Measurements from ENCODE around the gene TRAPPC6A.

TRAPPC6A gene

GRCh38 chr19:45154064-45154827 lies 23.8 kb downstream of the TRAPPC6A start:
- Histone ChIP-seq H3K79me2 (ENCODE audit: control insufficient read depth, insufficient read depth, low read length, unreplicated experiment) (no peaks in the 10 kb centered on the region), H3K4me1 (ENCODE audit: control insufficient read depth, insufficient read depth, low read length, unreplicated experiment) (peaks cover 10% of the 10 kb centered on the region), H3K36me3 (ENCODE audit: insufficient read depth, low read length) (no peaks in the 10 kb centered on the region), H3K4me3 (ENCODE audit: low read depth, low read length) (peak overlapping the region; percentile 73), H3K27ac (ENCODE audit: low read depth, low read length) (peak overlapping the region; percentile 70), H3K27me3 (ENCODE audit: insufficient read depth, low read length) (no peaks in the 10 kb centered on the region), H2AFZ (ENCODE audit: low read length, unreplicated experiment) (no peak overlapping the region)

DNA sequence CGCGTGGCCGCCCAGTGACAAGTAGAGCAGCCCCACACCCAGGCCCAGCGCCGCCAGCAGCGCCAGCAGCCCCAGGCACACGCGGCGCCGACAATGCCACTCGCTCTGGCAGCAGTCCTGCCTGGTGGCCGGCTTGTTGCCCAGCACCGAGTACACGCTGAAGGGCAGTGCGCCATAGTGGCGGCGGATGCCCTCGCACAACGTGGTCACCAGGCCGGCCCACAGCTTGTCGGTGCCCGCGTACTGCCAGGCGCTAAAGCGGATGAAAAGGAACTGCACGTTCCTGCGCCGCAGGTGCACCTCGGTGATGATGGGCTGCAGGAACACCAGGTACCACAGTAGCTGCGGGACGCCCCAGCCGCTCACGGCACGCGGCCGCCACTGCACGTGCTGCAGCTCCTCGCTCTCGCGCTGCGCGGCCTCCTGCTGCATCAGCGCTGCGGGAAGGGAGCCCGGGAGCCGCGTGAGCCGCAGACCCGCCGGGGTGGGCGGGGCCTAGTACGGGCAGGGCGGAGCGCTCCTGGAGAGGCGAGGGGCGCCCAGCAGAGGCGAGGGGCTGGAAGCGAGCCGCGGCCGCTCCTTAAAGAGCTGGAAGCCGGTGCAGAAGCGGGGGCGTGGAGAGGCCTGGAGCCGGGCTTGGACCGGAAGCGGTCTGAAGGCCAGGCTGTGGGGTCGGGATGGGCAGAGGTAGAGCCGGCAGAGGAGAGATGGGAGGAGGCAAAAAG lies 24.5 kb downstream of the TRAPPC6A start:
- Histone ChIP-seq H3K4me3 (ENCODE audit: low read depth, low read length) (peak overlapping the region; percentile 73), H3K27ac (ENCODE audit: low read depth, low read length) (peak overlapping the region; percentile 70; the same call in 1 of the 2 replicates), H3K36me3 (ENCODE audit: insufficient read depth, low read length) (no peaks in the 10 kb centered on the region), H3K27me3 (ENCODE audit: insufficient read depth, low read length) (no peaks in the 10 kb centered on the region), H3K4me1 (ENCODE audit: control insufficient read depth, insufficient read depth, low read length, unreplicated experiment) (peaks cover 10% of the 10 kb centered on the region), H2AFZ (ENCODE audit: low read length, unreplicated experiment) (no peak overlapping the region), H3K79me2 (ENCODE audit: control insufficient read depth, insufficient read depth, low read length, unreplicated experiment) (no peaks in the 10 kb centered on the region)

DNA sequence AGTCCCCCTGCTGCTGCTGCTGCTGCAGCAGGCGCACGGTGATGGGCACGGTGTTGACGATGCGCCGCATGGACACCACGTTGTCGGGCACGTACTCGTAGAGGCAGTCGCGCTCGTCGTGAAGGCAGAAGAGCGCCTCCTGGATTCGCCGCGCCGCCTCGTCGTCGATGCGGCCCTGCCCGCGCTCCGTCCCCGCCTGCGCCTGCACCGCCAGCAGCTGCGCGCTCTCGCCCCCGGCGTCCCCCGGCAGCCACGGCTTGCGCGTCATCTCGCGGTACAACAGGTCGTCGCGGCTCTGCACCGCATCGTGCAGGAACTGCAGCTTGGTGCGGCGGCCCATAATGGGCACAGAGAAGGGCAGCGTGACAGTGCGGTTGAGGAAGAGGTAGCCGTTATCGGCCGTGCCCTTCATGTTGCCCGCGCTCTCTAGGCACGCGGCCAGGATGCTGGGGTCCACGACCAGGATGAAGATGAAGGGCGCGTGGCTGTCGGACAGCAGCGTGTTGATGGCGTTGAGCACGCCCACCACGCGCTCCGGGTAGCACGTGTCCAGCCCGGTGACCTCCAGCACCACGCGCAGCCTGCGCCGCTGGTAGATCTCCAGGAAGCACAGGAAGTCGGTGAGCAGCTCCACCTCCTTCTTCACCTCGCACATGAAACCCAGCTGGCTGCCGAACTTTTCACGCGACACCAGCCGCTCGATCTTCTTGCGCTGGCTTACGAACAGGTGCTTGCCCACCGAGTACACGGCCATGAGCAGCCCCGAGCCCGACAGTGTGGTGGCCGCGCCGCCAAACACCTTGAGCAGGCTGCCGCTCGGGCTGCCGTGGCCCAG lies 25.3 kb downstream of the TRAPPC6A start:
- peak overlapping the region; percentile 73 for H3K4me3 ChIP-seq (ENCODE audit: low read depth, low read length)

DNA sequence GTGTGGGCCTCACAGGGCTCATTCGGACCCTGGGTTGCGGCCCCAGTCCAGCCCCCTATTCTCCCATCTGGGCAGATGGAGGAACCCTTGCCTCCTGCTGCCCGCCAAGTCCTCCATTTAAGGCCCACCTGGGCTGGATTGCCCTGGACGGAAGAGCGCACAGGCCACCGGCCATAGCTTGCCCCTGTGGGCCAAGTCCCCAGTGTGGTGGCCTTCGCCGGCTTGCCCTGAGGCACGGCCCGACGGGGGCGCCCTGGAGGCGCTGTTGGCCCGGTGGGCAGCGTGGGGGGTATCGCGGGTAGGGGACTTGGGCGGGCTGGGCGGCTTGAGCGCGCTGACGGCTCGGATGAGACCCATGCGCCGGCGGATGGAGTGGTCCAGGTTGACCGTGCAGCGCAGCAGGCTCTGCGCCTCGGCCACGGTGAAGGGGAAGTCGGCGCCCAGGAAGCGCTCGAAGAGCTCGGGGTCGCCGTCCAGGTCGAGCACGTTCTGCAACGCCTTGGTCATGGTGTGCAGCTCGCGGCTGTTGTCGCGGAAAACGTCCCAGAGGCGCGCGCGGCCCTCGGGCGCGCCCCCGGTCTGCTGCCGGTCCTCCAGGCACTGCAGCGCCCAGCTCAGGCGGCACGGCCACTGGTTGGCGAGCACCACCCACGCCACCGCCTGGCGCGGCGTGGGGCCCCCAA lies 26.1 kb downstream of the TRAPPC6A start:
- H3K4me3 ChIP-seq (ENCODE audit: low read depth, low read length) = peak overlapping the region; percentile 73
- H3K36me3 ChIP-seq (ENCODE audit: insufficient read depth, low read length) = no peaks in the 10 kb centered on the region
- no peaks in the 10 kb centered on the region for H3K79me2 ChIP-seq (ENCODE audit: control insufficient read depth, insufficient read depth, low read length, unreplicated experiment)
- no peak overlapping the region for H2AFZ ChIP-seq (ENCODE audit: low read length, unreplicated experiment)
- H3K27ac ChIP-seq (ENCODE audit: low read depth, low read length) = no peak overlapping the region
- H3K4me1 ChIP-seq (ENCODE audit: control insufficient read depth, insufficient read depth, low read length, unreplicated experiment) = peaks cover 10% of the 10 kb centered on the region
- H3K27me3 ChIP-seq (ENCODE audit: insufficient read depth, low read length) = no peaks in the 10 kb centered on the region

More for the DNA sequence above, 25.3 kb downstream of the TRAPPC6A start:
- Histone ChIP-seq H3K27ac (ENCODE audit: low read depth, low read length) (no peak overlapping the region; the same call in 1 of the 2 replicates), H2AFZ (ENCODE audit: low read length, unreplicated experiment) (no peak overlapping the region), H3K27me3 (ENCODE audit: insufficient read depth, low read length) (no peaks in the 10 kb centered on the region), H3K4me1 (ENCODE audit: control insufficient read depth, insufficient read depth, low read length, unreplicated experiment) (peaks cover 10% of the 10 kb centered on the region), H3K79me2 (ENCODE audit: control insufficient read depth, insufficient read depth, low read length, unreplicated experiment) (no peaks in the 10 kb centered on the region), H3K36me3 (ENCODE audit: insufficient read depth, low read length) (no peaks in the 10 kb centered on the region)

DNA sequence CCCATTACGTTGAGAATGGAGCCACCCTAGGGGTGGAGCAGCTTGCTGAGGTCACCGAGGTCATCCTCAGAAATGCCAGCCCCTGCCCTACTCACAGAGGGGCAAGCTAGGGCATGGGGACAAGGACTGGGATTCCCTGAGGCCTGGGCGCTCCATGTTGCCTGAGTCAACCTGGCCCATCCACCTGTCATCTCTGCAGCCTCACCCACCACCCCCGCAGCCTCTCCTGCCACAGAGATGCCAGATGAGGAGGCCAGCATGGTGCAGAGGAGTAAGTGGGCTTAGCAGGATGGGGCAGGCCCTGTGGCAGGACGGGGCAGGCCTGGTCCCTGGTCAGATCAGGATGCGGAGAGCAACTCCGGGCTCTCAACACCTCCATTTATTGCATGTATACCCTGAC lies 26.7 kb downstream of the TRAPPC6A start:
- no peak overlapping the region for H3K27ac ChIP-seq (ENCODE audit: low read depth, low read length)
- H3K4me3 ChIP-seq (ENCODE audit: low read depth, low read length) = no peak overlapping the region
- no peak overlapping the region for H2AFZ ChIP-seq (ENCODE audit: low read length, unreplicated experiment)
- no peaks in the 10 kb centered on the region for H3K36me3 ChIP-seq (ENCODE audit: insufficient read depth, low read length)
- H3K79me2 ChIP-seq (ENCODE audit: control insufficient read depth, insufficient read depth, low read length, unreplicated experiment) = no peaks in the 10 kb centered on the region
- no peaks in the 10 kb centered on the region for H3K27me3 ChIP-seq (ENCODE audit: insufficient read depth, low read length)
- H3K4me1 ChIP-seq (ENCODE audit: control insufficient read depth, insufficient read depth, low read length, unreplicated experiment) = peaks cover 10% of the 10 kb centered on the region

- Histone ChIP-seq H3K27ac (ENCODE audit: low read depth, low read length) (no peak overlapping the region), H2AFZ (ENCODE audit: low read length, unreplicated experiment) (no peak overlapping the region), H3K4me1 (ENCODE audit: control insufficient read depth, insufficient read depth, low read length, unreplicated experiment) (peaks cover 10% of the 10 kb centered on the region), H3K4me3 (ENCODE audit: low read depth, low read length) (no peak overlapping the region), H3K79me2 (ENCODE audit: control insufficient read depth, insufficient read depth, low read length, unreplicated experiment) (no peaks in the 10 kb centered on the region), H3K27me3 (ENCODE audit: insufficient read depth, low read length) (no peaks in the 10 kb centered on the region), H3K36me3 (ENCODE audit: insufficient read depth, low read length) (no peaks in the 10 kb centered on the region)
Observed at GRCh38 chr19:45150751-45151281, 27.2 kb downstream of the TRAPPC6A start.

GRCh38 chr19:45150180-45150579 lies 27.9 kb downstream of the TRAPPC6A start:
- H3K27ac ChIP-seq (ENCODE audit: low read depth, low read length) = no peak overlapping the region

DNA sequence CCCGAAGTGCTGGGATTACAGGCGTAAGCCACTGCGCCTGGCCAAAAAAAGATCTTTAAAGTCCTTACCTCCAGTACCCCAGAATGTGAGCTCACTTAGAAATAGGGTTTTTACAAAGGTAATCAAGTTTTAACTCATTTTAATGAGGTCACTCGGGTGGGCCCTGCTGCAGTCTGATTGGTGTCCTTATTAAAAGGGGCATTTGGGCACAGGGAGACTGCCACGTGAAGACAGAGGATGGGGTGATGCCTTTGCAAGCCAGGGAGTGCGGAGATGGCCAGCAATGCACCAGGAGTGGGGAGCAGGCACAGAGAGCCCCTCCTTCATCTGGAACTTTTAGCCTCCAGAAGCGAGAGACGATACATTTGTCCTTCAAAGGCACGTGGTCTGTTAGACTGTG lies 28.9 kb downstream of the TRAPPC6A start:
- Histone ChIP-seq H3K4me1 (ENCODE audit: control insufficient read depth, insufficient read depth, low read length, unreplicated experiment) (peaks cover 9% of the 10 kb centered on the region), H3K27ac (ENCODE audit: low read depth, low read length) (no peak overlapping the region), H3K79me2 (ENCODE audit: control insufficient read depth, insufficient read depth, low read length, unreplicated experiment) (no peaks in the 10 kb centered on the region), H3K36me3 (ENCODE audit: insufficient read depth, low read length) (no peaks in the 10 kb centered on the region), H3K27me3 (ENCODE audit: insufficient read depth, low read length) (no peaks in the 10 kb centered on the region), H3K4me3 (ENCODE audit: low read depth, low read length) (no peak overlapping the region), H2AFZ (ENCODE audit: low read length, unreplicated experiment) (no peak overlapping the region)

More at GRCh38 chr19:45150180-45150579, 27.9 kb downstream of the TRAPPC6A start:
- H2AFZ ChIP-seq (ENCODE audit: low read length, unreplicated experiment) = no peak overlapping the region
- H3K4me3 ChIP-seq (ENCODE audit: low read depth, low read length) = no peak overlapping the region
- H3K79me2 ChIP-seq (ENCODE audit: control insufficient read depth, insufficient read depth, low read length, unreplicated experiment) = no peaks in the 10 kb centered on the region
- H3K4me1 ChIP-seq (ENCODE audit: control insufficient read depth, insufficient read depth, low read length, unreplicated experiment) = peaks cover 10% of the 10 kb centered on the region
- H3K36me3 ChIP-seq (ENCODE audit: insufficient read depth, low read length) = no peaks in the 10 kb centered on the region
- no peaks in the 10 kb centered on the region for H3K27me3 ChIP-seq (ENCODE audit: insufficient read depth, low read length)

DNA sequence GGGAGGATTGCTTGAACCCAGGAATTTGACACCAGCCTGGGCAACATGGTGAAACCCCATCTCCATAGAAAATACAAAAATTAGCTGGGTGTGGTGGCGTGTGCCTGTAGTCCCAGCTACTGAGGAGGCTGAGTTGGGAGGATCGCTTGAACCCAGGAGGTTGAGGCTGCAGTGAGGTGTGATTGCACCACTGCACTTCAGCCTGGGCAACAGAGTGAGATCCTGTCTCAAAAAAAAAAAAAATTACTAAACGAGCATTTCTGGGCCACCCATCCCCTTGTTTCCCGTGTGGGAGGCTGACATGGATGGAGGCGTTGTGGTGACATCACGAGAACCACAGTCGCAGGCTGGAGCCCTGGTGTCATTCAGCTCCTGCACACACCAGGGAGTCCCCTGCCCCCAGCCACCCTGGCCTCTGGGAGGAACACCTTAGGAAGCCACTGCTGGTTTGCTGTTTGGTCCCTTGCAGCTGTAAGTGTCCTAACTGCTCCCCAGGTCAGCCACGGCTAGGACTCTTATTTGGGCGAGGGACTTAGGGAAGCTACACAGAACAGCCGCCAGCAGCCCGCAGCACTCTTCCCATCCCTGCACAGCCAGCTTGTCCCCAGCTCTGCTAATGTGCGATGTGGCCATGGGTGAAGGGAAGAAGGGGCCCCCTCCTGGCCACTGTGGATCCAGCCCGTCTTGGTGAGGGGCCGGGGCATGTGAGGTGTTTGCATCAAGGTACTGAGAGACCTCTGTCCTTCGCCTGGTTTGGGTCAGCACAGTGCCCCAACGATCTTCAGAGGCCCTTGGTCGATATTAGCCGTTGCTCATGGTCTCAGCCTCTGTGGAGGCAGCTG lies 30.0 kb downstream of the TRAPPC6A start:
- no peak overlapping the region for H3K4me3 ChIP-seq (ENCODE audit: low read depth, low read length)
- H3K36me3 ChIP-seq (ENCODE audit: insufficient read depth, low read length) = no peaks in the 10 kb centered on the region
- no peak overlapping the region for H3K27ac ChIP-seq (ENCODE audit: low read depth, low read length)
- H2AFZ ChIP-seq (ENCODE audit: low read length, unreplicated experiment) = no peak overlapping the region
- H3K4me1 ChIP-seq (ENCODE audit: control insufficient read depth, insufficient read depth, low read length, unreplicated experiment) = no peaks in the 10 kb centered on the region
- H3K79me2 ChIP-seq (ENCODE audit: control insufficient read depth, insufficient read depth, low read length, unreplicated experiment) = no peaks in the 10 kb centered on the region
- H3K27me3 ChIP-seq (ENCODE audit: insufficient read depth, low read length) = no peaks in the 10 kb centered on the region
